Duodenal mucosa (tissue), 2 donors: Measurements from ENCODE around the gene KRT80.
"Not testable (repeated sequence)": the region's sequence is repeated elsewhere in the genome, so short reads cannot be mapped to it uniquely, and the experiment has no call there.

ENCODE experiments used
- H3K27ac ChIP-seq: one replicate; pipeline ENCODE4 v1.7.0; 2013; ENCODE audit warnings: low read depth, low read length
- H3K27me3 ChIP-seq, 2 donors: one replicate each; pipeline ENCODE4 v1.7.0; 2013; ENCODE audit warnings: low read length in 2 of 2, control low read depth in 1 of 2; ENCODE audit not compliant: insufficient read depth in 2 of 2, control insufficient read depth in 1 of 2
- H3K36me3 ChIP-seq, 2 donors: one replicate each; pipeline ENCODE4 v1.7.0; 2013; ENCODE audit warnings: low read length in 2 of 2, control low read depth in 1 of 2; ENCODE audit not compliant: insufficient read depth in 2 of 2, control insufficient read depth in 1 of 2
- H3K4me1 ChIP-seq, 2 donors: one replicate each; pipeline ENCODE4 v1.7.0; 2013; ENCODE audit warnings: low read length in 2 of 2, control low read depth in 1 of 2; ENCODE audit not compliant: insufficient read depth in 2 of 2, control insufficient read depth in 1 of 2
- H3K4me3 ChIP-seq, 2 donors: one replicate each; pipeline ENCODE4 v1.7.0; 2013; ENCODE audit warnings: low read length in 2 of 2, low read depth in 1 of 2
- H3K9ac ChIP-seq, 2 donors: one replicate each; pipeline ENCODE4 v1.7.0; 2013; ENCODE audit warnings: low read length in 2 of 2, low read depth in 1 of 2
- H3K9me3 ChIP-seq, 2 donors: one replicate each; pipeline ENCODE4 v1.7.0; 2013; ENCODE audit warnings: low read length in 2 of 2, control low read depth in 1 of 2; ENCODE audit not compliant: control insufficient read depth in 1 of 2

The KRT80 gene

GRCh38 chr12:52191841-52192791 is at the start of gene KRT80:
Gene KRT80, minus strand, starts transcription at chr12:52192014. Its CDS starts 112 bp downstream, at chr12:52191902.
- Histone ChIP-seq H3K27me3 (peaks cover 0 to 5% of the 10 kb centered on the region in 2 donors), H3K36me3 (no peaks in the 10 kb centered on the region), H3K9me3 (no peaks in the 10 kb centered on the region), H3K4me1 (peaks cover 14 to 16% of the 10 kb centered on the region in 2 donors), H3K27ac (no peak within 1 kb of the TSS), H3K4me3 (no peak within 1 kb of the TSS), H3K9ac (no peak within 1 kb of the TSS)

- Histone ChIP-seq H3K27me3 (no peaks in the 10 kb centered on the region), H3K27ac (no peak overlapping the region), H3K9ac (no peak overlapping the region), H3K4me3 (no peak overlapping the region), H3K4me1 (peaks cover 20 to 25% of the 10 kb centered on the region in 2 donors), H3K9me3 (no peaks in the 10 kb centered on the region), H3K36me3 (no peaks in the 10 kb centered on the region)
Measured at GRCh38 chr12:52241205-52241842, 49.5 kb upstream of the KRT80 start.

DNA sequence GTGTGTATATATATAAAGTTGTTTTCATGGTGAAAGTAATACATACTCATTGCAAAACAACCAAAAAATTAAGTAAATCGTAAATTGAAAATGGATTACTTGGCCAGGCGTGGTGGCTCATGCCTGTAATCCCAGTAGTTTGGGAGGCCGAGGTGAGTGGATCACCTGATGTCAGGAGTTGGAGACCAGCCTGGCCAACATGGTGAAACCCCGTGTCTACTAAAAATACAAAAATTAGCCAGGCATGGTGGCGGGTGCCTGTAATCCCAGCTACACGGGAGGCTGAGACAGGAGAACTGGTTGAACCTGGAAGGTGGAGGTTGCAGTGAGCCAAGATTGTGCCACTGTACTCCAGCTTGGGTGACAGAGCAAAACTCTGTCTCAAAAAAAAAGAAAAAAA is 48.4 kb upstream of the KRT80 start:
- not testable (repeated sequence) for H3K9me3 ChIP-seq, H3K27ac ChIP-seq
- peaks cover 27 to 35% of the 10 kb centered on the region in 2 donors for H3K4me1 ChIP-seq

GRCh38 chr12:52239767-52240166 is 48.0 kb upstream of the KRT80 start:
- no peak overlapping the region for H3K4me3 ChIP-seq
- H3K36me3 ChIP-seq = no peaks in the 10 kb centered on the region
- no peaks in the 10 kb centered on the region for H3K9me3 ChIP-seq
- no peak overlapping the region for H3K27ac ChIP-seq
- H3K27me3 ChIP-seq = no peaks in the 10 kb centered on the region
- H3K4me1 ChIP-seq = peaks cover 27 to 36% of the 10 kb centered on the region in 2 donors
- no peak overlapping the region for H3K9ac ChIP-seq

More for the DNA sequence above, 48.4 kb upstream of the KRT80 start:
- not testable (repeated sequence) for H3K4me3 ChIP-seq, H3K27me3 ChIP-seq, H3K9ac ChIP-seq, H3K36me3 ChIP-seq

DNA sequence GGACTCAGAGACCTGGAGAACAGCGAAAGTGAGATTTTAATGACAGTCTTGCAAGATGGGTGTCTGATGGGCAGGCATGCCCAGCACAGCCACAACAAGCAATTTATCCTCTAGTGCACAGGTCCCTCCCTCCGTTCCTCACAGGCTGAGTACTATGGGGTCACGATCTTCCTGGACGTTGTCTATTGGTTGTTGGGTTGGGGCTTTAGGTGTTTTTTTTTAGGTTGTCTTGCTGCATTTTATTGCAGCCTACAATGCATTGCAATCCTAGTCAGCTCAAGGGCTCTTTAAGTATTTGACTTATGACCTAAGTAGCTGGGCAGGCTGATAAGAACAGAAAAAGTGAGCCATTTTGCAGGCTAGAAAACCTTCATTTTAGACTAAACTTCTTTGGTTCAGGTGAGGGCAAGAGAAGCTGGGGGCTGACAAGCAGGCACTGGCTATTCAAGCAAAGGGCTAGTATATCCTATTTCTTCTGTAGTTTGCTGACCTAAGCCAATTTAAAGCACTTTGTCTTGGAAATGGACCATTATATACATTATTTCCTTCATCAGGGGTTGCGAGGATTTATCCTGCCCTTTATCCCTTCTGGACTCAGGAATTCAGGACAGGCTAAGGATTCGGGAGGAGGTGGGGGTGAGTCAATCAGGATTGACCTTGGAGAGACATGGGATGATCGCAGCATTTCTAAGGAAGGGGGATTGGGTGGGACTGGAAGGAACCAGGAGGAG is 47.3 kb upstream of the KRT80 start:
- Histone ChIP-seq H3K27ac (no peak overlapping the region), H3K36me3 (no peaks in the 10 kb centered on the region), H3K4me1 (peaks cover 21 to 30% of the 10 kb centered on the region in 2 donors), H3K9me3 (no peaks in the 10 kb centered on the region), H3K9ac (no peak overlapping the region), H3K4me3 (no peak overlapping the region), H3K27me3 (no peaks in the 10 kb centered on the region)

DNA sequence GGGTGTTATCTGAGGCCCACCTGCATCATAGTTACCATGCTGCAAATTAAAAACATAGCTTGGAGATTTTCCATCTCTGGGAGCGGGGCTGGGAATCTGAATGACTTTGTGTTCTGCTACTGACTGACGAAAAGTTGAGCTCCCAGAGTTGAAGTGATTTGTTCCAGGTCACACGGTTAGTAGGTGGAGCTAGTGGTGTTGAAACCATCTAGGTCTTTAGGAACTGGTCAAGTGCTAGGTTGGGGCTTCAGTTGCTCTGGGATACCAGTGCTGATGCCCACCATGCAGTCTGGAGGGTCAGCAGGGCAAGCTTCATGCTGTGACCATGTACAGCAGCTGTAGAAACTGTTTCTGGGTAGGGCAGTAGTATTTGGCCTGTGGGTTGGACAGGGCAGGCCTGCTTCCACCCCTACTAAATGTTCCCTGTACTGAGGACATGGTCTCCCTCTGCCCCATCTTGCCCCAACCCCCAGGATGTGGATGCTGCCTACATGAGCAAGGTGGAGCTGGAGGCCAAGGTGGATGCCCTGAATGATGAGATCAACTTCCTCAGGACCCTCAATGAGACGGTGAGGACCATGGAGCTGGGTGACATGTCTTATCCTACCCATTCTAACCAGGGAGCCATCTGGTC is 46.5 kb upstream of the KRT80 start:
- Histone ChIP-seq H3K4me1 (peaks cover 14 to 22% of the 10 kb centered on the region in 2 donors), H3K9ac (no peak overlapping the region), H3K27me3 (peaks cover 0 to 4% of the 10 kb centered on the region in 2 donors), H3K27ac (no peak overlapping the region), H3K9me3 (no peaks in the 10 kb centered on the region), H3K4me3 (no peak overlapping the region), H3K36me3 (no peaks in the 10 kb centered on the region)

GRCh38 chr12:52236386-52237050 is 44.7 kb upstream of the KRT80 start:
- Histone ChIP-seq H3K9me3 (no peaks in the 10 kb centered on the region), H3K4me1 (peaks cover 18 to 33% of the 10 kb centered on the region in 2 donors), H3K4me3 (no peak overlapping the region), H3K36me3 (no peaks in the 10 kb centered on the region), H3K27ac (no peak overlapping the region), H3K27me3 (peaks cover 8 to 10% of the 10 kb centered on the region in 2 donors), H3K9ac (no peak overlapping the region)

DNA sequence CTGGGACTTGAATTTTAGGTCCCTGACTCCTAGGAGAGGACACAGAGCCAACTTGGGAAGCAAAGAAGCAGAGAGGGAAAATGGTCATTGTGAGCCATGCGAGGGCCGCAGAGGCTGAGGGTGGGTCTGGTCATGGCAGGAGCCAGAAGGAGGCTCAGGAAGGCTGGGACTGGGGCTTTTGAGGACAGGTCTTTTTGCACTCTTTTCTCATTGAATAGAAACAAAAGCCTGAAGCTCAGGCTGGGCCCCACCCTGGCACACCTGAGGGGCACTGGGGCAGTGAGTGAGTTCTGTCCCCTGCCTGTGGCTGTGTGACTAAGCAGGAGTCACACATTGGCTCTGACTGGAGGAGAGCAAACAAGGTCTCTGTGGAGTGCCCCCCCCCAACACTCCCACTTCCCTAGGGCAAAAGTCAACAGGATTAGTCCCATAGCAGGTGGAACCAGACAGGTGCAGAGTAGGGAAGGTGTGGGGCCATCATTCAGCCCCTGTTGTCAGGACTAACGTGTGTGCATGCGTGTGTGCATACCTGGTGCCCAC is 44.1 kb upstream of the KRT80 start:
- Histone ChIP-seq H3K9me3 (no peaks in the 10 kb centered on the region), H3K4me3 (no peak overlapping the region), H3K27ac (no peak overlapping the region), H3K4me1 (peaks cover 18 to 35% of the 10 kb centered on the region in 2 donors), H3K9ac (peak overlapping the region in 1 of 2 donors; percentile 48), H3K27me3 (peaks cover 8 to 10% of the 10 kb centered on the region in 2 donors), H3K36me3 (no peaks in the 10 kb centered on the region)
